Vagina (tissue), 2 donors: ENCODE measurements around the gene CAPZA1. TPM values are rescaled to one million over a fixed set of nuclear protein-coding genes. Genes with fewer than 3 reads are reported as not detected.
A peak's percentile ranks its signal among the peaks of the same experiment; 100 is the strongest.
"Not testable (repeated sequence)": the region's sequence is repeated elsewhere in the genome, so short reads cannot be mapped to it uniquely, and the experiment has no call there.

Experiments
- DNase-seq, 2 donors: peaks; one replicate each; pipeline ENCODE4 v3.0.0-alpha.2; 2017; ENCODE audit errors: extremely low spot score in 2 of 2
- H3K27ac ChIP-seq: fragments of 200-600 bp; sonication (generic); one replicate; pipeline ENCODE4 v1.5.1; 2019
- H3K27me3 ChIP-seq: fragments of 200-600 bp; sonication (generic); one replicate; pipeline ENCODE4 v1.5.1; 2019
- H3K36me3 ChIP-seq, 2 donors: fragments of 200-600 bp; sonication (generic); one replicate each; pipeline ENCODE4 v1.5.1; 2017 to 2019
- H3K4me1 ChIP-seq: fragments of 200-600 bp; sonication (generic); one replicate; pipeline ENCODE4 v1.5.1; 2019
- H3K4me3 ChIP-seq, 2 donors: fragments of 200-600 bp; sonication (generic); 1 replicate in 1 of 2; 2 replicates in 1 of 2; pipeline ENCODE4 v1.5.1; 2016 to 2019
- H3K9me3 ChIP-seq: fragments of 200-600 bp; sonication (generic); one replicate; pipeline ENCODE4 v1.5.1; 2019
- CTCF ChIP-seq, 3 experiments: fragments of 450-650 bp in 2 of 3; fragments of 200-600 bp in 1 of 3; sonication (generic) in 1 of 3; IDR thresholded peaks; one replicate each; pipeline ENCODE4 v1.5.1; 2017 to 2019; ENCODE audit warnings: antibody characterized with exemption in 3 of 3, mild to moderate bottlenecking in 2 of 3, moderate library complexity in 2 of 3
- POLR2A ChIP-seq, 2 donors: fragments of 450-650 bp; IDR thresholded peaks; one replicate each; pipeline ENCODE4 v1.6.1; 2017; ENCODE audit warnings: antibody characterized with exemption in 2 of 2, mild to moderate bottlenecking in 2 of 2, moderate library complexity in 2 of 2
- POLR2AphosphoS5 ChIP-seq, 2 donors: sonication (generic); formaldehyde crosslinking; IDR thresholded peaks; one replicate each; pipeline ENCODE4 v1.9.0; 2017; ENCODE audit warnings: antibody characterized with exemption in 2 of 2, mild to moderate bottlenecking in 2 of 2, low read depth in 1 of 2; ENCODE audit not compliant: insufficient read depth in 1 of 2
- intact Hi-C: fragments of 100-400 bp; cut with DNase I; formaldehyde crosslinking; loops from one replicate; pipeline ENCODE4 v1.15.1; 2023
- total RNA-seq: library from RNA; depleted of rRNA; stranded (reverse); fragments of >200 nt; gene quantifications from one replicate; pipeline ENCODE4 v1.2.3, GENCODE V29; 2016

The CAPZA1 gene
- total RNA-seq, 1 donor from 2014 or later = 126 TPM

DNA sequence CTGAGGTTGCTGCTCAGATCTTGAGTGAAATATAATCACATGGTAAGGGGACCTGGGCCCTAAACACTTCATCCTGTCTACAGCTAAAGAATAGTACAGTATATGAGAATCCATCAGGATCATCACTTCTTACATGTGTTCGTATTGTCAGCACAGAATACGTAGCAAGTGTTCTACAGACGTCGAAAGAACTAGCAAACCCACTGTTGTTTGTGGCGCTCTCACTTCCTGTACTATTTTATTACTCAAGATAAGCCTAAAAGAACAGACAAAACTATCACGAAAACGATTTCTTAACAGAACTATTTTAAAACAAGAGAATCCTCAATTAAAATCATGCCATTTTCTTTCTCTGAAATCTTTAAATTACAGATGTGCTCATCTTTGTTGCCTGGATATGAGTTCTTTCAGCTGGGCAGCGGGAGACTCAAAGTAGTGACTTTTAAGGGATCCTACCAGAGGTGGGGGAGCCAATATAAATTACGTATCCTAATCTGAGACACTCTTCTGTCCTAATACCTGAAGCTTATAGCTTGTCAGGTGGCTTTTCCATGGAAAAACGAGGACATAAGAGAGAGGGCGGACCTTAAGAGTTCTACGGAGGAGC lies 1.4 kb upstream of the CAPZA1 start:
- peaks cover 44% of the 10 kb centered on the region for H3K4me1 ChIP-seq
- H3K27me3 ChIP-seq = no peaks in the 10 kb centered on the region
- intact Hi-C loops = loop anchor here (2.0 kb wide), 1 partner anchor 89 kb away; the partner anchor contains the start of gene RHOC
- no peaks in the 10 kb centered on the region for H3K9me3 ChIP-seq
- peak overlapping the region; percentile 99 for H3K27ac ChIP-seq
- DNase-seq = no peak
- peak in 1 of 2 donors; percentile 17 for TF ChIP-seq POLR2AphosphoS5 (IDR thresholded peaks at IDR 0.05; ENCODE audit: insufficient read depth in 1 of 2, low read depth in 1 of 2)
- no peak for TF ChIP-seq POLR2A (IDR thresholded peaks at IDR 0.05)
- TF ChIP-seq CTCF (IDR thresholded peaks at IDR 0.05) = no peak
- H3K4me3 ChIP-seq = peak overlapping the region; percentile 97 to 98
- H3K36me3 ChIP-seq = peaks cover 0 to 7% of the 10 kb centered on the region in 2 donors

DNA sequence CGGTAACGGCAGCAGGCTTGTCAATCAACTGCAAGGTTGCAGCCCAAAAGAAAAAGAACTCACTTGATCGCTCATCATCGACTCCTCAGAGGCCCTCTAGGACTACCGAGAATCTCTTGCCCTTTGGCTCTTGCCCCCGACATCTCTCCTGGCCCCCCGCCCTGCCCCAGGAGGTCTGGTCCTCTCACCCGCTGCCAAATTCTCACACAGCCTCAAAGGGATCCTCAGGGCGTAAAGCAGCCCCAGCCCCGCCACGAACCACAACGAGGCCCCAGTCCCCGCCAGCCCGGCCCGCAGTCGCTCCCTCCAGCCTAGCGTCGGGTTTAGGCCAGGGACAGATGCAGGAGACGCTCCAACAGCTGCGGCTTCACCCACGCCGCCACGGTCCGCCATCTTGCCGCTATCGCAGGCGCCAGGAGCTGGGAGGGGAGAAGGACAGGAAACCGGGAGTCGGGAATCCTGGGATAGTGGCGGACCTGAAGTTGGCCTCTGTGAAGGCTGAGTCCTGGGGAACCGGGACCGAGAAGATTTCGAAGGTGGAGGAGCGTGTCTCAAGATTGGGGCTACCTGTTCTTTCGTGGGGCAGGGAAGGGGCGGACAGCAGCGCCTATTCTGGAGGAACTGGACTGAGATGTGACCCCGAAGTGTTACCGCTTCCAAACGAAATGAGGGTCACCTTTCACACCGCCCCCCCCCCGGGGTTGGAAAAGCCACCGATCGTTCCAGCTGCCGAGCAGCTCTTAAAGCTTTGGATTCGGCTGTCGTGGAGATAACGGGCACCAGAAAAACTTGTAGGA lies 713 bp upstream of the CAPZA1 start, which contains the start of gene ST7L:
ST7L (minus strand) TSS at position 421 of the 797 bp plus-strand sequence; CDS start at position 393, 28 bp downstream.
- Histone ChIP-seq H3K4me3 (peak within 1 kb of the TSS; percentile 97 to 98), H3K27ac (peak within 1 kb of the TSS; percentile 99), H3K4me1 (peaks cover 51% of the 10 kb centered on the region), H3K27me3 (no peaks in the 10 kb centered on the region), H3K36me3 (peaks cover 0 to under 1% of the 10 kb centered on the region in 2 donors), H3K9me3 (no peaks in the 10 kb centered on the region)
- DNase-seq = peak in 1 of 2 donors; percentile 91
- no peak for TF ChIP-seq POLR2AphosphoS5 (IDR thresholded peaks at IDR 0.05; ENCODE audit: insufficient read depth in 1 of 2, low read depth in 1 of 2)
- TF ChIP-seq CTCF (IDR thresholded peaks at IDR 0.05) = no peak
- no peak for TF ChIP-seq POLR2A (IDR thresholded peaks at IDR 0.05)
- intact Hi-C loops = loop anchor here (2.0 kb wide), 1 partner anchor 88 kb away; the partner anchor contains the start of gene RHOC

DNA sequence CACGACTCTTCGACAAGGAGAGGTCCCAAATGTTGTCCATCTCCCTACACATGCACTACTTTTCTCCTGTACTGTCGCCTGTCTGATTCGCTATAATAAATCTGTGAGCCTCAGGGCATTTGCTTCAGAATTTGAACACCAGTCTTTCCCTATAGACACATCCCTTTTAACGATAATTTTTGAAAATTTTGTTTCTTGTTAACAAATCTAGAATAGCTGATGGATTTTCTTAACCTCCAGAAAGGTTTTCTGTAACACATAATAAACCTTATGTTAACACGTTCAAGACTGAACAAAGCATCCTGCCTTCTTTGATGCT lies 704 bp downstream of the CAPZA1 start:
- no peaks in the 10 kb centered on the region for H3K36me3 ChIP-seq
- peak overlapping the region; percentile 97 to 98 for H3K4me3 ChIP-seq
- TF ChIP-seq POLR2A (IDR thresholded peaks at IDR 0.05) = no peak
- peak overlapping the region; percentile 99 for H3K27ac ChIP-seq
- H3K9me3 ChIP-seq = no peaks in the 10 kb centered on the region
- peaks cover 63% of the 10 kb centered on the region for H3K4me1 ChIP-seq
- DNase-seq = no peak
- intact Hi-C loops = no loop called here
- no peaks in the 10 kb centered on the region for H3K27me3 ChIP-seq

DNA sequence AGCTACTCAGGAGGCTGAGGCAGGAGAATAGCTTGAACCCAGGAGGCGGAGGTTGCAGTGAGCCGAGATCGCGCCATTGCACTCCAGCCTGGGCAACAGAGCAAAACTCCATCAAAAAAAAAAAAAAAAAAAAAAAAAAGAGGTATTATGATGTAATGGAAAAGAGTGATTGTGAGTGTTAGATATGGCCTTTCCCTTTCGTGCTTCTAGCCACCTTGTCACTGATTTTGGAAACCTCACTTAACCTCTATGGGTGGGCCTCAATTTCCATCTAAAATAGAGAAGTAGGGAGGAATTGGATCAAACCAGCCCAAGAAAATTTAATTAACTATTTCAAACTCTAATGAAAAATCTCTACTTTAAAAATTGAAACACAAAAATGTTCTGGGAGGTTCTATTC lies 4.9 kb downstream of the CAPZA1 start:
- H3K9me3 ChIP-seq, H3K4me3 ChIP-seq, H3K36me3 ChIP-seq, H3K27me3 ChIP-seq, H3K27ac ChIP-seq, DNase-seq, intact Hi-C loops: not testable (repeated sequence)
- peaks cover 84% of the 10 kb centered on the region for H3K4me1 ChIP-seq

DNA sequence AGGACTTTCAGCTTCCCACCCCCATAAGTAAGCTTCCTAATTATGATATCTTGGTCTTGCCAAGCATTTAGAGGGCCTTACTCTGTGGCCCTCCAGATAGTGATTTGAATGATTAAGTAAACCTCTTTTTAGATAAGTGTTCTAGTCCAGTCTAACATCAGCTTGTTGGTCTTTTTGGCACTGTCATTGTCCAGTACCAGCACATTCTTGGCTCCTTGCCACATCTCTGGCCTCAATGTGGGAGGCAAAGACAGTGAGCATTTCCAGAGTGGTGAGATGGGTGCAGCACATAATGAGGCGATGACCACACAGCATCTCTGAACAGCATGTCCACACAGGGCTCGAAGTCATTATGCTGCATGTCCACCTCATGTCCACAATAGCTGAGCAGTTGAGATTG lies 6.1 kb downstream of the CAPZA1 start:
- intact Hi-C loops = no loop called here
- H3K4me1 ChIP-seq = peaks cover 92% of the 10 kb centered on the region
- no peak for DNase-seq

More for the DNA sequence above, 6.1 kb downstream of the CAPZA1 start:
- H3K27ac ChIP-seq = no peak overlapping the region
- H3K36me3 ChIP-seq = no peaks in the 10 kb centered on the region
- TF ChIP-seq POLR2AphosphoS5 (IDR thresholded peaks at IDR 0.05; ENCODE audit: insufficient read depth in 1 of 2, low read depth in 1 of 2) (no peak), CTCF (IDR thresholded peaks at IDR 0.05) (no peak)
- H3K27me3 ChIP-seq = no peaks in the 10 kb centered on the region
- no peaks in the 10 kb centered on the region for H3K9me3 ChIP-seq
- H3K4me3 ChIP-seq = no peak overlapping the region
